HEK293 (cell line): ENCODE measurements around the gene POLR3E.

Source experiments
- CTCF ChIA-PET: fragments of 350-600 bp; formaldehyde crosslinking; extraction: SDS; loops from one replicate; lab custom pipeline; 2021; ENCODE audit warnings: antibody characterized with exemption; lab: Yijun Ruan, JAX
- POLR2A ChIA-PET: fragments of 300-600 bp; formaldehyde crosslinking; extraction: SDS; loops from one replicate; lab custom pipeline; 2020; ENCODE audit warnings: antibody characterized with exemption, inconsistent platforms; lab: Yijun Ruan, JAX
- H3K27ac ChIP-seq: fragments of 200-500 bp; sonication (Bioruptor generic); 2 replicates; pipeline ENCODE4 v1.5.1; 2014; ENCODE audit warnings: low read depth, low read length, control low read depth, inconsistent platforms; ENCODE audit errors: extremely low read depth
- H3K36me3 ChIP-seq, 2 experiments: fragments of 200-500 bp in 1 of 2; sonication (Bioruptor generic) in 1 of 2; 1 replicate in 1 of 2; 2 replicates in 1 of 2; pipeline ENCODE4 v1.5.1; 2014 to 2017; ENCODE audit warnings: inconsistent platforms in 2 of 2, low read length in 2 of 2; ENCODE audit not compliant: control insufficient read depth in 2 of 2, insufficient read depth in 1 of 2
- H3K4me1 ChIP-seq: fragments of 200-500 bp; sonication (Bioruptor generic); 2 replicates; pipeline ENCODE4 v1.5.1; 2014; ENCODE audit warnings: mild to moderate bottlenecking, low read length, inconsistent platforms; ENCODE audit not compliant: control insufficient read depth, insufficient read depth
- H3K4me3 ChIP-seq: 2 replicates; pipeline ENCODE4 v1.5.1; 2011; ENCODE audit warnings: low read depth, mild to moderate bottlenecking, control low read depth, low read length, moderate library complexity
- H3K9me3 ChIP-seq: fragments of 200-500 bp; sonication (Bioruptor generic); 2 replicates; pipeline ENCODE4 v1.5.1; 2014; ENCODE audit warnings: low read depth, low read length, inconsistent platforms; ENCODE audit not compliant: control insufficient read depth, insufficient read depth
- EGR2 ChIP-seq: fragments of 450-650 bp; formaldehyde crosslinking; IDR thresholded peaks from 2 replicates; pipeline ENCODE4 v1.5.1; 2016; ENCODE audit warnings: low read depth, missing biosample characterization, missing genetic modification characterization
- FEZF1 ChIP-seq: fragments of 450-650 bp; formaldehyde crosslinking; IDR thresholded peaks from 2 replicates; pipeline ENCODE4 v1.5.1; 2016; ENCODE audit warnings: missing biosample characterization, missing genetic modification characterization
- IKZF3 ChIP-seq: fragments of 450-650 bp; IDR thresholded peaks from 2 replicates; pipeline ENCODE4 v1.5.0; 2018; ENCODE audit warnings: missing biosample characterization, mild to moderate bottlenecking, missing genetic modification characterization, moderate library complexity
- KLF8 ChIP-seq: fragments of 450-650 bp; formaldehyde crosslinking; IDR thresholded peaks from 2 replicates; pipeline ENCODE4 v1.5.1; 2016; ENCODE audit warnings: missing biosample characterization, missing genetic modification characterization
- PRDM1 ChIP-seq: fragments of 450-650 bp; formaldehyde crosslinking; IDR thresholded peaks from 2 replicates; pipeline ENCODE4; 2016; ENCODE audit warnings: missing biosample characterization, missing genetic modification characterization
- TCF7L2 ChIP-seq: IDR thresholded peaks from 2 replicates; pipeline ENCODE4 v1.6.1; 2011; ENCODE audit warnings: low read depth, mild to moderate bottlenecking, inconsistent platforms, low read length, moderate library complexity, borderline replicate concordance
- ZBTB21 ChIP-seq: fragments of 450-650 bp; formaldehyde crosslinking; IDR thresholded peaks from 2 replicates; pipeline ENCODE4 v1.5.1; 2017; ENCODE audit warnings: missing biosample characterization, missing genetic modification characterization
- ZFHX2 ChIP-seq: fragments of 450-650 bp; formaldehyde crosslinking; conservative IDR thresholded peaks from 2 replicates; pipeline ENCODE4 v1.5.1; 2016; ENCODE audit warnings: missing biosample characterization, missing genetic modification characterization
- ZNF133 ChIP-seq: fragments of 450-650 bp; formaldehyde crosslinking; IDR thresholded peaks from 2 replicates; pipeline ENCODE4 v1.5.1; 2016; ENCODE audit warnings: missing biosample characterization, missing genetic modification characterization
- ZNF24 ChIP-seq: fragments of 450-650 bp; formaldehyde crosslinking; IDR thresholded peaks from 2 replicates; pipeline ENCODE4 v1.5.1; 2016; ENCODE audit warnings: missing biosample characterization, missing genetic modification characterization
- ZNF335 ChIP-seq: fragments of 450-650 bp; formaldehyde crosslinking; conservative IDR thresholded peaks from 2 replicates; pipeline ENCODE4 v1.5.1; 2016; ENCODE audit warnings: missing biosample characterization, missing genetic modification characterization
- ZNF37A ChIP-seq: fragments of 450-650 bp; IDR thresholded peaks from 2 replicates; pipeline ENCODE4 v1.5.1; 2018; ENCODE audit warnings: missing biosample characterization, missing genetic modification characterization
- ZNF514 ChIP-seq: fragments of 450-650 bp; formaldehyde crosslinking; IDR thresholded peaks from 2 replicates; pipeline ENCODE4 v1.5.1; 2016; ENCODE audit warnings: missing biosample characterization, missing genetic modification characterization
- ZNF558 ChIP-seq: fragments of 450-650 bp; formaldehyde crosslinking; IDR thresholded peaks from 2 replicates; pipeline ENCODE4 v1.5.1; 2016; ENCODE audit warnings: missing biosample characterization, missing genetic modification characterization
- ZNF664 ChIP-seq: fragments of 450-650 bp; formaldehyde crosslinking; IDR thresholded peaks from 2 replicates; pipeline ENCODE4 v1.5.1; 2016; ENCODE audit warnings: missing biosample characterization, missing genetic modification characterization
- ZNF785 ChIP-seq: fragments of 450-650 bp; formaldehyde crosslinking; IDR thresholded peaks from 2 replicates; pipeline ENCODE4 v1.5.1; 2016; ENCODE audit warnings: missing biosample characterization, missing genetic modification characterization
- ZSCAN23 ChIP-seq: fragments of 450-650 bp; formaldehyde crosslinking; IDR thresholded peaks from 2 replicates; pipeline ENCODE4 v1.5.1; 2016; ENCODE audit warnings: missing biosample characterization, missing genetic modification characterization
- TF ChIP-seq, protein P1 (sequence below): fragments of 450-650 bp; formaldehyde crosslinking; IDR thresholded peaks from 2 replicates; pipeline ENCODE4 v1.5.1; 2016; ENCODE audit warnings: missing biosample characterization, missing genetic modification characterization
- TF ChIP-seq, protein P2 (sequence below): fragments of 450-650 bp; formaldehyde crosslinking; IDR thresholded peaks from 2 replicates; pipeline ENCODE4 v1.5.1; 2017; ENCODE audit warnings: missing biosample characterization, mild to moderate bottlenecking, missing genetic modification characterization, moderate library complexity
- TF ChIP-seq, protein P3 (sequence below): fragments of 450-650 bp; formaldehyde crosslinking; IDR thresholded peaks from 2 replicates; pipeline ENCODE4 v1.5.1; 2016; ENCODE audit warnings: missing biosample characterization, missing genetic modification characterization

Gene POLR3E

DNA sequence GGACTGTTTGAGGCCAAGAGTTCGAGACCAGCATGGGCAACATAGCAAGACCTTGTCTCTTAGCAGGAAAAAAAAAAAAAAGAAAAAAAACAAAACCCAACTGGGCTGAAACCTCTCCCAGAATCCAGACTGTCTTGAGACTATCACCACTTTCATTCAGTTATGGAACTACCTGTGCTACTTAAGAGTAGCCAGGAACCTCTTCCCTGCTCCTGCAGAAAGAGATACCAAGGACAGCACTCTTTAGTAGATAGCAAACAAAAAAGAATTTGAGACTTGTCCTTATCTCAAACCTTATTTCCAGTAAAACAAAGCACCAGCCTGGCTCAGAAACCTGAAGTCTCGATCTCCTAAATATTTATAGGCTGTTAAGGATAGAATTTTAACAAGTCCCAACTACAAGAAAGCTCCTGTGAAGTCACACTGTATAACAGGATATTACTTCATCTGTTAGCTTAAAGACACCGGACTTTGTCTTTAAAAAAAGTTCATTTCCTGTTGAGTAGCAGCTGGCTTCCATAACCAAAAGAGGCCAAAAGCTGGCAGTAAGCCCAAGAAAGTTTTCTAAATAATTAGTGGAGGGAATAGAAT, 72.1 kb downstream of the POLR3E start (continued):
- TF ChIP-seq, protein P1, sequence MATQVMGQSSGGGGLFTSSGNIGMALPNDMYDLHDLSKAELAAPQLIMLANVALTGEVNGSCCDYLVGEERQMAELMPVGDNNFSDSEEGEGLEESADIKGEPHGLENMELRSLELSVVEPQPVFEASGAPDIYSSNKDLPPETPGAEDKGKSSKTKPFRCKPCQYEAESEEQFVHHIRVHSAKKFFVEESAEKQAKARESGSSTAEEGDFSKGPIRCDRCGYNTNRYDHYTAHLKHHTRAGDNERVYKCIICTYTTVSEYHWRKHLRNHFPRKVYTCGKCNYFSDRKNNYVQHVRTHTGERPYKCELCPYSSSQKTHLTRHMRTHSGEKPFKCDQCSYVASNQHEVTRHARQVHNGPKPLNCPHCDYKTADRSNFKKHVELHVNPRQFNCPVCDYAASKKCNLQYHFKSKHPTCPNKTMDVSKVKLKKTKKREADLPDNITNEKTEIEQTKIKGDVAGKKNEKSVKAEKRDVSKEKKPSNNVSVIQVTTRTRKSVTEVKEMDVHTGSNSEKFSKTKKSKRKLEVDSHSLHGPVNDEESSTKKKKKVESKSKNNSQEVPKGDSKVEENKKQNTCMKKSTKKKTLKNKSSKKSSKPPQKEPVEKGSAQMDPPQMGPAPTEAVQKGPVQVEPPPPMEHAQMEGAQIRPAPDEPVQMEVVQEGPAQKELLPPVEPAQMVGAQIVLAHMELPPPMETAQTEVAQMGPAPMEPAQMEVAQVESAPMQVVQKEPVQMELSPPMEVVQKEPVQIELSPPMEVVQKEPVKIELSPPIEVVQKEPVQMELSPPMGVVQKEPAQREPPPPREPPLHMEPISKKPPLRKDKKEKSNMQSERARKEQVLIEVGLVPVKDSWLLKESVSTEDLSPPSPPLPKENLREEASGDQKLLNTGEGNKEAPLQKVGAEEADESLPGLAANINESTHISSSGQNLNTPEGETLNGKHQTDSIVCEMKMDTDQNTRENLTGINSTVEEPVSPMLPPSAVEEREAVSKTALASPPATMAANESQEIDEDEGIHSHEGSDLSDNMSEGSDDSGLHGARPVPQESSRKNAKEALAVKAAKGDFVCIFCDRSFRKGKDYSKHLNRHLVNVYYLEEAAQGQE (tag by site-specific recombination): peak; percentile 95
- TF ChIP-seq ZSCAN23: no peak
- no peak for TF ChIP-seq ZNF133
- peak; percentile 84 for TF ChIP-seq ZBTB21 (tag by site-specific recombination)
- no peak for TF ChIP-seq ZNF24 (tag by site-specific recombination)
- no peak for TF ChIP-seq ZNF335 (tag by site-specific recombination)
- TF ChIP-seq, all 188 proteins: peak for 8

DNA sequence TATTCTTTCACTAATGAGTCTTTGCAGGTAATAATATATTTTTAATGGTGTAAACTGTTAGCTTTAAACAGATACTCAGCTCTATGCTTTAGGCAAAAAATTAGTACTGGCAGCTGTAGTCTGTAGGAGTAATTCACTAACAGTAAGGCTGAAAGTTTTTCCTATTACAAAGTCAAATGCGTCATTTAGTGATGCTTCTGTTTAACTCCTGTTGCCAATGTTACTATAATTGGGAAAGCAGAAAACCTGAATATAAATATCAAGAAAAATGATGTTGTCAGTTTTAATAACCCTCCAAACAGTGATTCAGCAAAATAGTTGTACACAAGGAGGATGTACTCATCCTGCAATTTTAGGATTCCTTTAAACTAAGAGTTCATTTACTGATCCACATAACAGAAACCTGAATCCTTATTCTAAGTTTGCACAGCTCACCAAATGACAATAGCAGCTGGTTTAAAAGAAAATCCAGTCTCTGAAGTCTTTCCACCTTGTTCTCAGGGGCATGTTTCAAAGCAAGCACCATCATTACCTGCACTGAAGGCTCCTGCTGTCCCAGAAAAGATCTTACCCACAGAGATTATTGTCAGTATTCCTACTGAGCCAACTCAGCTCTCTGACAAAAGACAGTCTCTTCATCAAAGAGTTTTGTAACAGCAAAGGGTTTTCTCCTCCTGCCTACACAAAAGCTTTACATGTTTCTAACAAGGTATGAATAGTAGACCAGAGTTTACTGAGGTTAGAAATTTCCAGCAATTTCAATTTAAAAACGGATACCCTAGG, 73.0 kb downstream of the POLR3E start:
- Histone ChIP-seq H3K27ac (no peak overlapping the region), H3K4me1 (peaks cover 16% of the 10 kb centered on the region; the same call in 1 of the 2 replicates), H3K9me3 (no peaks in the 10 kb centered on the region), H3K36me3 (peaks cover 0 to 7% of the 10 kb centered on the region in 2 experiments; a peak in 1 of 3 replicates), H3K4me3 (no peak overlapping the region)
- TF ChIP-seq ZNF514 (tag by site-specific recombination): no peak
- 0 out of 2 replicates have a peak, but pooled peaks have one; percentile 7 for TF ChIP-seq ZNF335 (tag by site-specific recombination)
- POLR2A ChIA-PET: no interaction called here
- CTCF ChIA-PET: interaction anchor here (1.2 kb wide), 1 partner anchor 48 kb away, joined by 4 read pairs; no protein-coding TSS in a partner anchor

DNA sequence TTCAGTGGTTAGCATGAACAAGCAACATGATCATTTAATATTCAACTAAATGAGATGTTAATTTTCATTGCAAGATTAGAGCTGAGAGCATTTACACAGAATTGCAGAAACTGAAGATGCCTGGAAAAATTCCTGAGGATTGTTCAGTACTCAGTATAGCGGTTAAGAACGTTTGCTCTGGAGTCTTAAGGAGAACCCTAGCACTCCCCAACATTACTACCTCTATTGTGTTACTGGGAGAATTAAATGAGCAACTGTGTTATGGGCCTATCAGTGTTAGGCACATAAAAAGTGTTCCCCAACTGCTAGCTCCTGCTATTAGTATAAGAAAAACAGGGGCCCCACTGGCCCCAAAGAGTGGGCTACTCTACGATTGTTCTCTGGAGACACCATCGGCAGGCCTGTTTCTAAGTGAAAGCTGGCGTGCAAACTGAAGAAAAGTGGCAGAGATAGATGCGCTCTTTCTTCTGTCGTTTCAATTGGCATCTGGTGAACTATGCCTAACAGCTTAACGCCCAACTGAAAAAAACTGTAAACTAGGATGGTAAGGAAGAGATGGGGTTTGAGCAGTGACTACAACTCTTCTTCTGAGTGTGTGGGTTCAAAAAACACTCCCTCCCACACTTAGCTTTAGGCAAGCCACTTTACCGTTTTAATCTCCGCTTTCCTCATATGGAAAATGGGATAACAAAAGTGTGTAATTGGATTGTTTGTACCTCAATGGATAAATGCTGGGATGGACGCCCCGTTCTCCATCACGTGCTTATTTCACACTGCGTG, 75.9 kb downstream of the POLR3E start:
- Histone ChIP-seq H3K4me3 (peak overlapping the region; percentile 72), H3K36me3 (peaks cover 0 to 7% of the 10 kb centered on the region in 2 experiments; a peak in 1 of 3 replicates), H3K9me3 (no peaks in the 10 kb centered on the region), H3K4me1 (peaks cover 16% of the 10 kb centered on the region; the same call in 1 of the 2 replicates), H3K27ac (no peak overlapping the region)
- TF ChIP-seq ZNF785 (tag by site-specific recombination) (no peak), PRDM1 (tag by site-specific recombination) (peak; percentile 35; the same call in 1 of the 2 replicates), EGR2 (peak; percentile 59), IKZF3 (tag by site-specific recombination) (no peak), TCF7L2 (no peak), FEZF1 (tag by site-specific recombination) (peak; percentile 67), ZNF37A (tag by site-specific recombination) (no peak), ZNF558 (tag by site-specific recombination) (no peak), ZNF664 (tag by site-specific recombination) (peak; percentile 94), KLF8 (tag by site-specific recombination) (no peak), ZFHX2 (tag by site-specific recombination) (peak; percentile 35; the same call in 1 of the 2 replicates)
- TF ChIP-seq, protein P2, sequence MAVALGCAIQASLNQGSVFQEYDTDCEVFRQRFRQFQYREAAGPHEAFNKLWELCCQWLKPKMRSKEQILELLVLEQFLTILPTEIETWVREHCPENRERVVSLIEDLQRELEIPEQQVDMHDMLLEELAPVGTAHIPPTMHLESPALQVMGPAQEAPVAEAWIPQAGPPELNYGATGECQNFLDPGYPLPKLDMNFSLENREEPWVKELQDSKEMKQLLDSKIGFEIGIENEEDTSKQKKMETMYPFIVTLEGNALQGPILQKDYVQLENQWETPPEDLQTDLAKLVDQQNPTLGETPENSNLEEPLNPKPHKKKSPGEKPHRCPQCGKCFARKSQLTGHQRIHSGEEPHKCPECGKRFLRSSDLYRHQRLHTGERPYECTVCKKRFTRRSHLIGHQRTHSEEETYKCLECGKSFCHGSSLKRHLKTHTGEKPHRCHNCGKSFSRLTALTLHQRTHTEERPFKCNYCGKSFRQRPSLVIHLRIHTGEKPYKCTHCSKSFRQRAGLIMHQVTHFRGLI: peak; percentile 82
- TF ChIP-seq, protein P3, sequence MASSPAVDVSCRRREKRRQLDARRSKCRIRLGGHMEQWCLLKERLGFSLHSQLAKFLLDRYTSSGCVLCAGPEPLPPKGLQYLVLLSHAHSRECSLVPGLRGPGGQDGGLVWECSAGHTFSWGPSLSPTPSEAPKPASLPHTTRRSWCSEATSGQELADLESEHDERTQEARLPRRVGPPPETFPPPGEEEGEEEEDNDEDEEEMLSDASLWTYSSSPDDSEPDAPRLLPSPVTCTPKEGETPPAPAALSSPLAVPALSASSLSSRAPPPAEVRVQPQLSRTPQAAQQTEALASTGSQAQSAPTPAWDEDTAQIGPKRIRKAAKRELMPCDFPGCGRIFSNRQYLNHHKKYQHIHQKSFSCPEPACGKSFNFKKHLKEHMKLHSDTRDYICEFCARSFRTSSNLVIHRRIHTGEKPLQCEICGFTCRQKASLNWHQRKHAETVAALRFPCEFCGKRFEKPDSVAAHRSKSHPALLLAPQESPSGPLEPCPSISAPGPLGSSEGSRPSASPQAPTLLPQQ (tag by site-specific recombination): no peak
- ChIA-PET CTCF (interaction anchor here (2.0 kb wide), 1 partner anchor 55 kb away, joined by 10 read pairs; no protein-coding TSS in a partner anchor), POLR2A (interaction anchor here (0.6 to 1.8 kb wide), 3 partner anchors 14 to 15 kb away, joined by 3 to 5 read pairs (median 3); no protein-coding TSS in a partner anchor)
